GM12878 (cell line): ENCODE data around the gene CACNA1G. TPM values are rescaled to one million over a fixed set of nuclear protein-coding genes. Genes with fewer than 3 reads are reported as not detected.

ENCODE experiments used
- ATAC-seq: fragments of 200-7000 bp; cut with Tn5 transposase; 3 replicates; pipeline ENCODE4 v1.9.1; 2020; ENCODE audit warnings: mild to moderate bottlenecking, moderate library complexity
- BruUV-seq: library from RNA; stranded (reverse); fragments of 400-500 nt; replicated peaks from 2 replicates; lab custom pipeline; 2021; lab: Mats Ljungman, UMichigan
- CTCF ChIA-PET: fragments of 300-600 bp; sonication (Branson Sonifier 250); formaldehyde crosslinking; extraction: SDS; loops from one replicate; lab custom pipeline; 2021; ENCODE audit warnings: inconsistent platforms; lab: Yijun Ruan, JAX
- POLR2A ChIA-PET: fragments of 350-600 bp; formaldehyde crosslinking; extraction: SDS; loops from one replicate; lab custom pipeline; 2021; ENCODE audit warnings: inconsistent platforms; lab: Charles Lee
- RAD21 ChIA-PET: fragments of 300-600 bp; sonication (Branson Sonifier 250); formaldehyde crosslinking; loops from one replicate; lab custom pipeline; 2023; ENCODE audit warnings: antibody characterized with exemption; ENCODE audit not compliant: unreplicated experiment; lab: Charles Lee
- SMC1A ChIA-PET: fragments of 300-600 bp; sonication (Branson Sonifier 250); formaldehyde crosslinking; loops from one replicate; lab custom pipeline; 2023; ENCODE audit not compliant: unreplicated experiment, uncharacterized antibody; lab: Charles Lee
- DNase-seq: peaks from one replicate; pipeline ENCODE4 v3.0.0-alpha.2; 2011; ENCODE audit warnings: low read depth, low spot score
- FAIRE-seq: peaks from 3 replicates; lab custom pipeline; 2011; peaks lifted over from hg19 to GRCh38; lab: Jason Lieb, UNC
- H2AFZ ChIP-seq: 2 replicates; pipeline ENCODE4 v1.6.0; 2011; ENCODE audit warnings: low read depth, low read length, control low read depth; ENCODE audit not compliant: control insufficient read depth
- H3K27ac ChIP-seq: 2 replicates; pipeline ENCODE4 v1.5.1; 2011; ENCODE audit warnings: control low read depth; ENCODE audit not compliant: control insufficient read depth, insufficient read depth
- H3K27me3 ChIP-seq, 2 experiments: replicated peaks in 1 of 2; 2 replicates each; pipeline versions ENCODE4 v1.6.0 to v1.6.1; 2011; ENCODE audit warnings: low read length in 1 of 2; ENCODE audit not compliant: control insufficient read depth in 2 of 2, insufficient read depth in 2 of 2
- H3K36me3 ChIP-seq, 2 experiments: 2 replicates each; pipeline ENCODE4 v1.5.1; 2011; ENCODE audit warnings: low read length in 1 of 2; ENCODE audit not compliant: control insufficient read depth in 2 of 2, insufficient read depth in 2 of 2
- H3K4me1 ChIP-seq: 2 replicates; pipeline ENCODE4 v1.6.1; 2011; ENCODE audit warnings: mild to moderate bottlenecking, low read length, moderate library complexity, mixed read lengths; ENCODE audit not compliant: control insufficient read depth, insufficient read depth
- H3K4me2 ChIP-seq: 2 replicates; pipeline ENCODE4 v1.6.0; 2011; ENCODE audit warnings: control low read depth; ENCODE audit not compliant: control insufficient read depth, insufficient read depth
- H3K4me3 ChIP-seq: fragments of 200-600 bp; sonication (generic); 2 replicates; pipeline ENCODE4 v1.5.1; 2016
- H3K79me2 ChIP-seq: 2 replicates; pipeline ENCODE4 v1.6.0; 2011; ENCODE audit warnings: low read length; ENCODE audit not compliant: control insufficient read depth, insufficient read depth
- H3K9ac ChIP-seq: 2 replicates; pipeline ENCODE4 v1.8.0; 2011; ENCODE audit warnings: low read length, control low read depth, mixed read lengths; ENCODE audit not compliant: control insufficient read depth, insufficient read depth
- H3K9me3 ChIP-seq: replicated peaks from 3 replicates; pipeline ENCODE4 v1.5.1; 2011; ENCODE audit warnings: mild to moderate bottlenecking, low read length; ENCODE audit not compliant: control insufficient read depth, insufficient read depth
- H4K20me1 ChIP-seq: 2 replicates; pipeline ENCODE4 v1.6.0; 2011; ENCODE audit not compliant: control insufficient read depth, insufficient read depth
- ESRRA ChIP-seq: IDR thresholded peaks from 2 replicates; pipeline ENCODE4 v1.6.1; 2012; ENCODE audit warnings: mild to moderate bottlenecking, low read length, improper control_type of control experiment
- HDGF ChIP-seq: fragments of 450-650 bp; IDR thresholded peaks from 2 replicates; pipeline ENCODE4 v1.6.1; 2016; ENCODE audit warnings: antibody characterized with exemption
- IRF4 ChIP-seq: IDR thresholded peaks from 2 replicates; pipeline ENCODE4 v1.6.1; 2011; ENCODE audit warnings: low read depth, low read length
- MEF2A ChIP-seq: IDR thresholded peaks from 2 replicates; pipeline ENCODE4 v1.6.1; 2011; ENCODE audit warnings: low read depth, mild to moderate bottlenecking, low read length, moderate library complexity; ENCODE audit not compliant: insufficient read depth
- MTA3 ChIP-seq: IDR thresholded peaks from 2 replicates; pipeline ENCODE4 v1.6.1; 2012; ENCODE audit warnings: low read length, inconsistent platforms, borderline replicate concordance
- NFYA ChIP-seq: IDR thresholded peaks from 2 replicates; pipeline ENCODE4 v1.6.1; 2011; ENCODE audit warnings: low read depth, mild to moderate bottlenecking, low read length, improper control_type of control experiment, borderline replicate concordance
- PML ChIP-seq: IDR thresholded peaks from 2 replicates; pipeline ENCODE4 v1.6.1; 2012; ENCODE audit warnings: low read length, inconsistent platforms
- POU2F2 ChIP-seq: IDR thresholded peaks from 3 replicates; pipeline ENCODE4 v1.6.1; 2011; ENCODE audit warnings: low read depth, mild to moderate bottlenecking, low read length, borderline replicate concordance
- RB1 ChIP-seq: fragments of 450-650 bp; formaldehyde crosslinking; IDR thresholded peaks from 2 replicates; pipeline ENCODE4 v1.6.1; 2017; ENCODE audit warnings: mild to moderate bottlenecking, borderline replicate concordance
- SMAD1 ChIP-seq: fragments of 450-650 bp; IDR thresholded peaks from 2 replicates; pipeline ENCODE4 v1.6.1; 2018; ENCODE audit warnings: mild to moderate bottlenecking, low read depth; ENCODE audit not compliant: partially characterized antibody
- STAT1 ChIP-seq: fragments of 450-650 bp; conservative IDR thresholded peaks from 2 replicates; pipeline ENCODE4 v1.6.1; 2014; ENCODE audit warnings: antibody characterized with exemption, mild to moderate bottlenecking
- TARDBP ChIP-seq: IDR thresholded peaks from 2 replicates; pipeline ENCODE4 v1.6.1; 2016; ENCODE audit warnings: borderline replicate concordance
- WRNIP1 ChIP-seq: IDR thresholded peaks from 2 replicates; pipeline ENCODE4 v1.6.1; 2011; ENCODE audit warnings: low read depth, low read length, improper control_type of control experiment, borderline replicate concordance
- YBX1 ChIP-seq: fragments of 450-650 bp; IDR thresholded peaks from 2 replicates; pipeline ENCODE4 v1.6.1; 2016; ENCODE audit warnings: antibody characterized with exemption
- ZNF384 ChIP-seq: IDR thresholded peaks from 2 replicates; pipeline ENCODE4 v1.6.1; 2012; ENCODE audit warnings: low read depth, mild to moderate bottlenecking, low read length, improper control_type of control experiment, borderline replicate concordance
- WGBS: methylation state at CpG from one replicate; pipeline ENCODE4 v1.1.6; 2016; ENCODE audit warnings: low lambda C conversion rate; ENCODE audit not compliant: insufficient replicate concordance, insufficient coverage; ENCODE audit errors: missing lambda C conversion rate; 5-methylcytosine and 5-hydroxymethylcytosine counted together
- in situ Hi-C: fragments of 300-500 bp; cut with MboI; formaldehyde crosslinking; loops from 9 replicates; pipeline ENCODE4 v1.14.3; 2018; ENCODE audit warnings: mixed read lengths
- intact Hi-C: fragments of 100-400 bp; cut with micrococcal nuclease; formaldehyde crosslinking; loops from one replicate; pipeline ENCODE4 v1.14.2; 2022; ENCODE audit not compliant: unreplicated experiment
- polyA plus RNA-seq, 11 experiments: library from polyadenylated mRNA; depleted of rRNA in 4 of 11; unstranded in 6 of 11; stranded (reverse) in 5 of 11; fragments of >200 nt; fragmentation: Nextera tagmentation in 4 of 11; fragmentation: Illumina TruSeq in 1 of 11; extraction: Ambion mirVana in 4 of 11; extraction: Trizol in 1 of 11; gene quantifications; 1 replicate in 1 of 11; 2 replicates in 10 of 11; pipeline versions ENCODE4 v1.2.1 to v1.2.3, GENCODE V29; 2011 to 2016; ENCODE audit warnings: inconsistent platforms in 2 of 11, missing spikeins in 2 of 11, low read depth in 1 of 11
- total RNA-seq, 4 experiments: library from RNA; depleted of rRNA in 3 of 4; stranded (reverse); fragments of >200 nt in 3 of 4; fragmentation: Illumina TruSeq in 1 of 4; extraction: Trizol in 1 of 4; gene quantifications; 2 replicates each; pipeline versions ENCODE4 v1.2.1 to v1.2.3, GENCODE V29; 2013 to 2021
- TF ChIP-seq, protein P1 (sequence below): fragments of 450-650 bp; IDR thresholded peaks from 2 replicates; pipeline ENCODE4 v1.6.1; 2017; ENCODE audit warnings: antibody characterized with exemption, mild to moderate bottlenecking, moderate library complexity
- TF ChIP-seq, protein P2 (sequence below): fragments of 450-650 bp; IDR thresholded peaks from 2 replicates; pipeline ENCODE4 v1.6.1; 2014; ENCODE audit warnings: mild to moderate bottlenecking
- TF ChIP-seq, protein P3 (sequence below): fragments of 450-650 bp; IDR thresholded peaks from 2 replicates; pipeline ENCODE4 v1.6.1; 2016; ENCODE audit warnings: mild to moderate bottlenecking

CACNA1G gene
- total and polyA plus RNA-seq, 10 of the 15 experiments (the other 5 are each of a cell fraction or from before 2014, with no cell fraction given): 0.03 to 0.15 TPM; not detected in 8

DNA sequence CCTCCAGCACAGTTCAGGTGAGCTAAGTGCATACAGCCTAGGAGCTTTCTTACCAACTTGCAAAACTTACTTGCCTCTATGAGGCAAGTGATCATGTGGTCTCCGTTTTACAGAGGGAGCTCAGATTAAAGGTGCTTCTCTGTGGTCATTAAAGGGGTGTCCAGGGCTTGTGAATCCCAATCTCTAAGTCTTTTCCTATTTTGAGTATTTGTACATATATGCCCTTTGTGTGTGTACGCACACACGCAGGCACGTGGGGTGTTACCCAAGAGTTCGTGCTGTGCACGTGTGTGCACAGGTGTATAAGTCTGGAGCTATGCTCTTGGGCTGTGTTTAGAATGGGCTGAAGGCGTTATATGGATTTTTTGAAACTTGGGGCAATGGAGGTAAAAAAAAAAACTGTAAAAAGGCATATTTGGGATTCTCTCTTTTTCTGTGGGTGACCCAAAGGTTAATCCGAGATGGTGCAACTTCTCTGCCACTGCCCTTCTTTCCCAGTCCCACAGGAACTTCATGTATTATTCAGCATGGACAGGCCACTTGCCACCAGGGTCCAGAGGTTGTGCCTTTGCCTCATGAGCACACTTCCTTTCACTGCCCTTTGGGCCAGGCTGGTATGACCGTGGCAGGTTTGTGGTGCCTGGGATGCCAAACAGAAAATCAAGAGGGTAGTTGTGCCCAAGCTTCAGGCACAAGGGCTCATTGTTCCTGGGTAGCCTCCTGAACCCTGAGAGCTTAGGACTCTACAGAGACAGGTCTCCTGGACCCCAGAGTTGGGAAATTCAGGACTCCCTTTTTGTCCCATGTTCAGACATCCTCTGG is 75.7 kb downstream of the CACNA1G start:
- Histone ChIP-seq H3K4me3 (no peak overlapping the region), H3K27me3 (no peaks in the 10 kb centered on the region; a peak in 2 of 4 replicates), H3K9me3 (no peaks in the 10 kb centered on the region), H4K20me1 (no peaks in the 10 kb centered on the region), H2AFZ (no peak overlapping the region), H3K36me3 (no peaks in the 10 kb centered on the region), H3K27ac (no peak overlapping the region), H3K79me2 (no peaks in the 10 kb centered on the region; the same call in 1 of the 2 replicates), H3K4me1 (peaks cover 15% of the 10 kb centered on the region), H3K9ac (no peak overlapping the region), H3K4me2 (no peak overlapping the region)
- WGBS: 63% methylated on average over 9 of the region's 9 CpGs
- DNase-seq (no peak), ATAC-seq (no peak), FAIRE-seq (no peak)
- no TSS peak for BruUV-seq
- ChIA-PET CTCF (interaction anchor here (0.6 to 17.1 kb wide), 4 partner anchors 8 to 184 kb away, joined by 3 to 211 read pairs (median 37); no protein-coding TSS in a partner anchor), SMC1A (interaction anchor here (1.0 to 3.8 kb wide), 6 partner anchors 9 to 517 kb away, joined by 3 to 17 read pairs (median 3); partner anchors contain the start of gene NME1), RAD21 (interaction anchor here (0.6 to 1.5 kb wide), 5 partner anchors 8 to 69 kb away, joined by 3 to 4 read pairs (median 3); no protein-coding TSS in a partner anchor), POLR2A (no interaction called here)
- intact Hi-C loops (no loop called here), in situ Hi-C loops (no loop called here)
- TF ChIP-seq, protein P1, sequence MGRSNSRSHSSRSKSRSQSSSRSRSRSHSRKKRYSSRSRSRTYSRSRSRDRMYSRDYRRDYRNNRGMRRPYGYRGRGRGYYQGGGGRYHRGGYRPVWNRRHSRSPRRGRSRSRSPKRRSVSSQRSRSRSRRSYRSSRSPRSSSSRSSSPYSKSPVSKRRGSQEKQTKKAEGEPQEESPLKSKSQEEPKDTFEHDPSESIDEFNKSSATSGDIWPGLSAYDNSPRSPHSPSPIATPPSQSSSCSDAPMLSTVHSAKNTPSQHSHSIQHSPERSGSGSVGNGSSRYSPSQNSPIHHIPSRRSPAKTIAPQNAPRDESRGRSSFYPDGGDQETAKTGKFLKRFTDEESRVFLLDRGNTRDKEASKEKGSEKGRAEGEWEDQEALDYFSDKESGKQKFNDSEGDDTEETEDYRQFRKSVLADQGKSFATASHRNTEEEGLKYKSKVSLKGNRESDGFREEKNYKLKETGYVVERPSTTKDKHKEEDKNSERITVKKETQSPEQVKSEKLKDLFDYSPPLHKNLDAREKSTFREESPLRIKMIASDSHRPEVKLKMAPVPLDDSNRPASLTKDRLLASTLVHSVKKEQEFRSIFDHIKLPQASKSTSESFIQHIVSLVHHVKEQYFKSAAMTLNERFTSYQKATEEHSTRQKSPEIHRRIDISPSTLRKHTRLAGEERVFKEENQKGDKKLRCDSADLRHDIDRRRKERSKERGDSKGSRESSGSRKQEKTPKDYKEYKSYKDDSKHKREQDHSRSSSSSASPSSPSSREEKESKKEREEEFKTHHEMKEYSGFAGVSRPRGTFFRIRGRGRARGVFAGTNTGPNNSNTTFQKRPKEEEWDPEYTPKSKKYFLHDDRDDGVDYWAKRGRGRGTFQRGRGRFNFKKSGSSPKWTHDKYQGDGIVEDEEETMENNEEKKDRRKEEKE: no peak
- TF ChIP-seq HDGF (no peak), PML (no peak), MEF2A (no peak), YBX1 (no peak), SMAD1 (no peak), POU2F2 (no peak), MTA3 (no peak), RB1 (no peak), IRF4 (no peak), ESRRA (no peak), WRNIP1 (no peak), TARDBP (no peak), ZNF384 (no peak), NFYA (no peak), STAT1 (no peak)
- TF ChIP-seq, protein P2, sequence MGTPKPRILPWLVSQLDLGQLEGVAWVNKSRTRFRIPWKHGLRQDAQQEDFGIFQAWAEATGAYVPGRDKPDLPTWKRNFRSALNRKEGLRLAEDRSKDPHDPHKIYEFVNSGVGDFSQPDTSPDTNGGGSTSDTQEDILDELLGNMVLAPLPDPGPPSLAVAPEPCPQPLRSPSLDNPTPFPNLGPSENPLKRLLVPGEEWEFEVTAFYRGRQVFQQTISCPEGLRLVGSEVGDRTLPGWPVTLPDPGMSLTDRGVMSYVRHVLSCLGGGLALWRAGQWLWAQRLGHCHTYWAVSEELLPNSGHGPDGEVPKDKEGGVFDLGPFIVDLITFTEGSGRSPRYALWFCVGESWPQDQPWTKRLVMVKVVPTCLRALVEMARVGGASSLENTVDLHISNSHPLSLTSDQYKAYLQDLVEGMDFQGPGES: no peak
- TF ChIP-seq, protein P3, sequence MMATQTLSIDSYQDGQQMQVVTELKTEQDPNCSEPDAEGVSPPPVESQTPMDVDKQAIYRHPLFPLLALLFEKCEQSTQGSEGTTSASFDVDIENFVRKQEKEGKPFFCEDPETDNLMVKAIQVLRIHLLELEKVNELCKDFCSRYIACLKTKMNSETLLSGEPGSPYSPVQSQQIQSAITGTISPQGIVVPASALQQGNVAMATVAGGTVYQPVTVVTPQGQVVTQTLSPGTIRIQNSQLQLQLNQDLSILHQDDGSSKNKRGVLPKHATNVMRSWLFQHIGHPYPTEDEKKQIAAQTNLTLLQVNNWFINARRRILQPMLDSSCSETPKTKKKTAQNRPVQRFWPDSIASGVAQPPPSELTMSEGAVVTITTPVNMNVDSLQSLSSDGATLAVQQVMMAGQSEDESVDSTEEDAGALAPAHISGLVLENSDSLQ: no peak
